Right ventricle myocardium superior (tissue), 1 donor: ENCODE results near the gene SKAP1. TPM values are rescaled to one million over a fixed set of nuclear protein-coding genes. Genes with fewer than 3 reads are reported as not detected.

ENCODE experiments used
- ATAC-seq: fragments of 200-7000 bp; cut with Tn5 transposase; one replicate; pipeline ENCODE4 v1.9.1; 2020; ENCODE audit warnings: mild to moderate bottlenecking; ENCODE audit not compliant: poor library complexity
- DNase-seq: peaks from one replicate; pipeline ENCODE4 v3.0.0-alpha.2; 2020
- intact Hi-C: fragments of 100-400 bp; cut with DNase I; formaldehyde crosslinking; loops from one replicate; pipeline ENCODE4 v1.11.2; 2022
- total RNA-seq: library from RNA; stranded (reverse); fragmentation: NEBNext Ultra II Directional; extraction: Animal tissue kit (Norgen Biotek cat#: 25700); gene quantifications from one replicate; pipeline ENCODE4 v1.2.1, GENCODE V29; 2021
- donor health status: DM: no; HTN: yes; CAD: no; lungs with severe emphysema.

The SKAP1 gene
- total RNA-seq, 1 donor from 2014 or later = 0.70 TPM

GRCh38 chr17:48241770-48242497 is 188.1 kb downstream of the SKAP1 start:
- DNase-seq (no peak), ATAC-seq (no peak)
- intact Hi-C loops = no loop called here

GRCh38 chr17:48241131-48241591 is 188.9 kb downstream of the SKAP1 start:
- DNase-seq (peak; percentile 56), ATAC-seq (peak; percentile 84)
- intact Hi-C loops = no loop called here

- no peak for ATAC-seq
- DNase-seq = no peak
- intact Hi-C loops = no loop called here
Observed at GRCh38 chr17:48240562-48241130, 189.4 kb downstream of the SKAP1 start.

GRCh38 chr17:48240122-48240521 is 189.9 kb downstream of the SKAP1 start:
- DNase-seq (no peak), ATAC-seq (no peak)
- intact Hi-C loops = no loop called here

- intact Hi-C loops = no loop called here
- ATAC-seq (no peak), DNase-seq (no peak)
Observed at GRCh38 chr17:48239603-48239995, 190.4 kb downstream of the SKAP1 start.

- intact Hi-C loops = no loop called here
- ATAC-seq (no peak), DNase-seq (no peak)
Observed at GRCh38 chr17:48238933-48239602, 190.9 kb downstream of the SKAP1 start.

- DNase-seq = no peak
- intact Hi-C loops = no loop called here
- no peak for ATAC-seq
Observed at GRCh38 chr17:48237456-48237855, 192.6 kb downstream of the SKAP1 start.

- DNase-seq (no peak), ATAC-seq (no peak)
- intact Hi-C loops = no loop called here
Observed at GRCh38 chr17:48236681-48237134, 193.3 kb downstream of the SKAP1 start.

GRCh38 chr17:48234922-48235321 is 195.1 kb downstream of the SKAP1 start:
- DNase-seq = no peak
- intact Hi-C loops = no loop called here
- no peak for ATAC-seq

- ATAC-seq (no peak), DNase-seq (no peak)
- intact Hi-C loops = no loop called here
Observed at GRCh38 chr17:48231995-48232959, 197.7 kb downstream of the SKAP1 start.

GRCh38 chr17:48229936-48230335 is 200.1 kb downstream of the SKAP1 start:
- DNase-seq (no peak), ATAC-seq (no peak)
- intact Hi-C loops = no loop called here

GRCh38 chr17:48228720-48229119 is 201.3 kb downstream of the SKAP1 start:
- intact Hi-C loops = no loop called here
- ATAC-seq = no peak
- no peak for DNase-seq

GRCh38 chr17:48225725-48226567 is 204.1 kb downstream of the SKAP1 start:
- DNase-seq (no peak), ATAC-seq (no peak)
- intact Hi-C loops = no loop called here

- ATAC-seq = no peak
- no peak for DNase-seq
- intact Hi-C loops = no loop called here
Observed at GRCh38 chr17:48223945-48224344, 206.1 kb downstream of the SKAP1 start.

- ATAC-seq = no peak
- intact Hi-C loops = no loop called here
- DNase-seq = no peak
Observed at GRCh38 chr17:48219617-48220016, 210.4 kb downstream of the SKAP1 start.

GRCh38 chr17:48215583-48216139 is 214.4 kb downstream of the SKAP1 start:
- intact Hi-C loops = no loop called here
- DNase-seq = no peak
- ATAC-seq = no peak

- ATAC-seq (no peak), DNase-seq (no peak)
- intact Hi-C loops = no loop called here
Observed at GRCh38 chr17:48213797-48214196, 216.2 kb downstream of the SKAP1 start.

GRCh38 chr17:48211787-48212186 is 218.2 kb downstream of the SKAP1 start:
- intact Hi-C loops = no loop called here
- no peak for ATAC-seq
- DNase-seq = no peak
